Mononuclear cell (primary cell): Measurements from ENCODE around the gene GRIP1. TPM values are rescaled to one million over a fixed set of nuclear protein-coding genes. Genes with fewer than 3 reads are reported as not detected.

ENCODE experiments used
- H3K27me3 ChIP-seq: 2 replicates; pipeline ENCODE4 v1.6.0; 2011; ENCODE audit warnings: low read length, control low read depth; ENCODE audit not compliant: insufficient read depth
- H3K4me1 ChIP-seq: 2 replicates; pipeline ENCODE4 v1.5.1; 2011; ENCODE audit warnings: mild to moderate bottlenecking, low read length, control low read depth; ENCODE audit not compliant: insufficient read depth
- H3K4me3 ChIP-seq: 2 replicates; pipeline ENCODE4 v1.5.1; 2011; ENCODE audit warnings: mild to moderate bottlenecking, low read length, moderate library complexity
- H3K9me3 ChIP-seq: 2 replicates; pipeline ENCODE4 v1.5.1; 2011; ENCODE audit warnings: low read depth, mild to moderate bottlenecking, control low read depth, low read length
- total RNA-seq: library from RNA; depleted of rRNA; stranded (reverse); fragments of >200 nt; gene quantifications from one replicate; pipeline ENCODE4 v1.2.3, GENCODE V29; 2012

The GRIP1 gene
- total RNA-seq, 1 donor = 0.94 TPM

DNA sequence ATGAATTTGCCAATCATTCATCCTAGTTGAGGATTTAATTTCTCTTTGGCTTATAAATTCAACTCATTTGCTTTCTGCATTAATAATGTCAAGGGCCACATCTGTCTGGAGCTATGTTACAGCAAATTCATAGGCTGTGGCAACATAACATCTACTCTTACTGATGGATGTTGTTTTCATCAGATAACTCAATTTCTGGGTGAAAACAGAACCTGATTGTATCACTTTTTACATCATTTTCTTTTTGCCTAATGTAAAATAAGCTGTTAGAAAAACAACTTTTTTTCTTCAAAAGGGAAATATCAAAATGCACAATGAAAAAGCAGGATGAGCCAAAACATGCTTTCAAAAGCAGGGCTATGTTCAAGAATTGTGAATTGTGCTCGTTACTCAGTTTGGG, 303.3 kb downstream of the GRIP1 start:
- no peak overlapping the region for H3K4me3 ChIP-seq
- H3K9me3 ChIP-seq = no peaks in the 10 kb centered on the region
- no peaks in the 10 kb centered on the region for H3K27me3 ChIP-seq
- peaks cover 18% of the 10 kb centered on the region for H3K4me1 ChIP-seq

DNA sequence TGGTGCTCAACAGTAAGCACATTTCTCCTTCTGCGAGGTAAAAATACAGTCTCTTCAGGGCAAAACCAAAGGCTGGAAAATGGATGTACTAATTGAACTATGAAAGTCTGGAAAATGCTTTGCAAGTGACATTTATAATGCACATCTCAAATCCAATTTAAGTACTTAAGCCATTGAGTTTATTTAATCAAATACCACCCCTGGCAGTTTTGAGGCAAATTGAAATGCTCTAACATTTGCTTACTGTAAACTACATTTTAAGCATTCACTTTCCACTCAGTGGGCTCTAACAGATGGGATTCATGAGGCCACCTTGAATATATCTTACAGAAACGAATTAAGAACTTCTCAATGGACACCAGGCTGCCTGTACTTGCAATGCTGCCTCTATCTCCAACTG, 306.9 kb downstream of the GRIP1 start:
- Histone ChIP-seq H3K4me1 (no peaks in the 10 kb centered on the region), H3K4me3 (no peak overlapping the region), H3K27me3 (no peaks in the 10 kb centered on the region), H3K9me3 (no peaks in the 10 kb centered on the region)

DNA sequence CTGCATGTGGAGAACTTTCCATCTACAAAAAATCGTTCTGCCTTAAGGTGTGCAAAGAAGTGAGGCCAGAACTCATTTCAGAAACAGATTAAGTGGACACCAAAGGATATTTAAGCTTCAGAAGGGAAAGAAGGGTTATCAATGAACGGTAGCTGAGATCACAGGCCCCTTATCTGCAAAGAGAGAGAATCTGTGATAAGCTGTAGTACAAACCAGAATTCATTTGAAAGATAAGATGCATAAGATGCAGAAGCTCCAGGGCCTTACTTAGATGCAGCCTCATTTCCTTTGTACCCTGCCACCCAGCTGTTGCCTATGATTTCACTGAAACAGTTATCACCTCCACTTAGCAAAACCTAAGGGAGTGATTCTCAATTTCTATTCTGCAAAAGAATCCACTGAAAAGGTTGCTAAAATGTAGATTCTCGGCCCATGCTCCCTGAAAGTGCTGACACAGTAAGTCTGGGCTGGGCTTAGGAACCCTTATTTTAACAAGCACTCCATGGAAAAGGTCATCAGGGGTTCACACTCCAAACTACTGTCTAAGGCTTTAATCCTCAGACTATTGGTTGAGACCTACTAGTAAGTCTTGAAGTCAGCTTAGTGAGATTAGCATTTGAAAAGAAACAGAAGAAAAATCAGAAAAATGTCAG, 311.7 kb downstream of the GRIP1 start:
- H3K4me3 ChIP-seq = no peak overlapping the region
- H3K4me1 ChIP-seq = peaks cover 16% of the 10 kb centered on the region
- no peaks in the 10 kb centered on the region for H3K9me3 ChIP-seq
- H3K27me3 ChIP-seq = no peaks in the 10 kb centered on the region

DNA sequence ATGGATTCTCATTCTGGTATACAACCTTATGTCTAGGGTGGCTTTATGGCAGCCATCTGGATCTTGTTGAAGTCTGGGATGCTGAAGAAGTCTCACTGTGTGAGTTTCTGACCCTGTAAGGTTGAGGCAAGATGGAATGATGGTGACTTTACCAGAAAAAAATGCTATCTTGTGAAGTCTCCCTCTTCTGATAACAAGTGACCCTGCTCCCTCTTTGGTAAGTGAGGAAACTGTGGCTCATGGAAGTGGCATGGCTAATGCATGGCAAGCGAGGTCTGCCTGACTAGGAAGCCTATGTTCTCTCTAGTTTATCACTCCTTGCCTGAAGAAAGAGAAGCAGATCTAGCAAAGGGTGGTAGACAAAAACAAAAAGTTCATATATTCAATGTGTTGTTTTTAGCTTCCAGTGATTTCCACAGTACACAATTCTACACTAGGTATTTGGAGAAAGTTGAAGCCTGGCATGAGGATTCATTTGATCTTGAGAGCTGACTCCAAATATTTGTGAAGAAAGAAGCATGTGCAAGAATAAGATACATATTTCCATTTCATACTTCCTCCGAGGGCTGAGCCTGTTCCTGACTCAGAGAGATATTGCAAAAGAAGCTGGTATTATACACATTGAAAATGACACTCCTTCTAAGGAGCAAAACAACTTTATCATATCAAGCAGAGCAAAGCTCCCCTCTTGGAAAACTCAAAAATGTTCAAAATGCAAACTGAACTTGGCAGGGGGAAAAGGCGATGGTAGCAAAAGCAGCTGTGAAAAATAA, 313.0 kb downstream of the GRIP1 start:
- peaks cover 16% of the 10 kb centered on the region for H3K4me1 ChIP-seq
- no peak overlapping the region for H3K4me3 ChIP-seq

GRCh38 chr12:66361703-66362102, 317.2 kb downstream of the GRIP1 start:
- Histone ChIP-seq H3K4me1 (peaks cover 14% of the 10 kb centered on the region), H3K4me3 (no peak overlapping the region), H3K9me3 (no peaks in the 10 kb centered on the region), H3K27me3 (no peaks in the 10 kb centered on the region)

More for the DNA sequence above, 313.0 kb downstream of the GRIP1 start:
- no peaks in the 10 kb centered on the region for H3K9me3 ChIP-seq
- no peaks in the 10 kb centered on the region for H3K27me3 ChIP-seq

DNA sequence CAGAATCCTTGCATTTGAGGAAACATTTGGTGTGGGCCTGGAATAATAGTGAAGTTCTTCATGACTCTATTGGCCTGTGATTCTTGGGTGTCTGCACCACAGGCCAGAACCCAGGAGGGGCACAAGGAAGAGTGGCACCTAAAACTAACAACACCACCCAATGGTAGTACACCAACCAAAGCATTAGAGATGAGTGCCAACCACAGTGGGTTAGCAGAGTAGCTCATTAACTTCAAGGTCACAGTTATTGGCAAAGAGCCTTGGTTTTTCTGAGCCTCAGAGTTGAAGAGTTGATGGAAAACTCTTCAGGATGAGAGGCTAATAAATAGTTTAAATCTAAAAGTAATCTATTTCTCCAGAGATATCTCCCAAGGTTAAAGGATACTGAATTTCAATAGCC, 319.6 kb downstream of the GRIP1 start:
- Histone ChIP-seq H3K9me3 (no peaks in the 10 kb centered on the region), H3K27me3 (no peaks in the 10 kb centered on the region), H3K4me1 (no peaks in the 10 kb centered on the region), H3K4me3 (no peak overlapping the region)

GRCh38 chr12:66354291-66354690, 324.6 kb downstream of the GRIP1 start:
- Histone ChIP-seq H3K9me3 (no peaks in the 10 kb centered on the region), H3K4me1 (no peaks in the 10 kb centered on the region), H3K27me3 (no peaks in the 10 kb centered on the region), H3K4me3 (no peak overlapping the region)

- H3K27me3 ChIP-seq = no peaks in the 10 kb centered on the region
Measured at GRCh38 chr12:66352899-66353298, 326.0 kb downstream of the GRIP1 start.

GRCh38 chr12:66352197-66352596, 326.7 kb downstream of the GRIP1 start:
- Histone ChIP-seq H3K9me3 (no peaks in the 10 kb centered on the region), H3K27me3 (no peaks in the 10 kb centered on the region)

More at GRCh38 chr12:66352899-66353298, 326.0 kb downstream of the GRIP1 start:
- H3K4me1 ChIP-seq = no peaks in the 10 kb centered on the region
- H3K9me3 ChIP-seq = no peaks in the 10 kb centered on the region
- no peak overlapping the region for H3K4me3 ChIP-seq

DNA sequence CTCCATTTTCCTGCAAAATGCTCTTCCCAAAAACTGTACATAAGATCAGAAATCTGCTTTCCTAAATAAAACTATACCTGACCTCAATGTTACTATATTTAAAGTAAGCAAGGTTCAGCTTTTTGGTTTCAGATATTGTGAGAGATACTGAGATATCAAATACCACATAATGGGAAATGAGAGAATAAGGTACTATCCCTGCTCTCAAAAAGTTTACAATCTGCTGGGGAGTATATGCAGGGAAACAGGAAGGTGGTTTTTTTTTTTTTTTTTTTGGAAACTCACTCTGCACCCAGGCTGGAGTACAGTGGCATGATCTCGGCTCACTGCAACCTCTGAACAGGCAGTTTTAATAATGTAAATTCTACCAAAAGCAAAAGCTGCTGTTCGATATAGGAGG, 327.6 kb downstream of the GRIP1 start:
- Histone ChIP-seq H3K4me1 (no peaks in the 10 kb centered on the region), H3K9me3 (no peaks in the 10 kb centered on the region), H3K27me3 (no peaks in the 10 kb centered on the region)

More at GRCh38 chr12:66352197-66352596, 326.7 kb downstream of the GRIP1 start:
- H3K4me3 ChIP-seq = no peak overlapping the region
- no peaks in the 10 kb centered on the region for H3K4me1 ChIP-seq

GRCh38 chr12:66345956-66346355, 332.9 kb downstream of the GRIP1 start:
- no peaks in the 10 kb centered on the region for H3K27me3 ChIP-seq
- H3K9me3 ChIP-seq = no peaks in the 10 kb centered on the region
- H3K4me1 ChIP-seq = no peaks in the 10 kb centered on the region
- no peak overlapping the region for H3K4me3 ChIP-seq

More for the DNA sequence above, 327.6 kb downstream of the GRIP1 start:
- H3K4me3 ChIP-seq = no peak overlapping the region

DNA sequence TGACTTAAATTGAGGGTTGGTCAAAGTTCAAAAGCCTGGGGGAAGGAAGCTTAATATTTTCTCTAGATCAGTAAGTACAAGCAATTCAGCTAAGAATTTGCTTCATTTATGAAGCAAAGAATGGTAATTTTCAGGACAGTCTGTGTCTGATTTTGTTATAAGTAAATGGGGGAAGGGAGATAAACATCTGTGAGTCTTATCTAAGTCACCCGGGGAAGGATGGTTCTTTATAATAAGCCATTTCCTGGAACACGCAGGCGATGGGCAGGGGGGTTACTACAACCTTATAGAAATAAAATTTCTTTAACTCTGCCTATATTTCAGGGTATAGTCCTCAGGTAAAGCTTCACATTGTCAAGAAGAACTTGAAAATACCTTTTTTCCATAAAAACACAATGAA, 333.7 kb downstream of the GRIP1 start:
- H3K4me1 ChIP-seq = no peaks in the 10 kb centered on the region
- no peaks in the 10 kb centered on the region for H3K27me3 ChIP-seq
- H3K4me3 ChIP-seq = no peak overlapping the region
- no peaks in the 10 kb centered on the region for H3K9me3 ChIP-seq

- Histone ChIP-seq H3K4me3 (no peak overlapping the region), H3K27me3 (no peaks in the 10 kb centered on the region), H3K9me3 (no peaks in the 10 kb centered on the region), H3K4me1 (no peaks in the 10 kb centered on the region)
Measured at GRCh38 chr12:66341126-66341525, 337.8 kb downstream of the GRIP1 start.

DNA sequence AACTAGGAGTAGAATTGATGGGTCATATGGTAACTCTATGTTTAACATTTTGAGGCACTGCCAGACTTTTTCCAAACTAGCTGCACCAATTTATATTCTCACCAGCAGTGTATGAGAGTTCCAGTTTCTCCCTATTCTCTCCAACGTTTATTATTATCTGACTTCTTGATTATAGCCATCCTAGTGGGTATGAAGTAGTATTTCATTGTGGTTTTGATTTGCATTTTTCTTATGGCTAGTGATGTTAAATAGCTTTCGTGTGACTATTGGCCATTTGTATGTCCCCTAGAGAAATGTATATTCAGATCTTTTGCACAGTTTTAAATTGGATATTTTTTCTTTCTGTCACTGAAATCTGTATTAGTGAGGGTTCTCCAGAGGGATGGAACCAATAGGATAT, 338.7 kb downstream of the GRIP1 start:
- Histone ChIP-seq H3K27me3 (no peaks in the 10 kb centered on the region), H3K9me3 (no peaks in the 10 kb centered on the region), H3K4me3 (no peak overlapping the region), H3K4me1 (no peaks in the 10 kb centered on the region)

DNA sequence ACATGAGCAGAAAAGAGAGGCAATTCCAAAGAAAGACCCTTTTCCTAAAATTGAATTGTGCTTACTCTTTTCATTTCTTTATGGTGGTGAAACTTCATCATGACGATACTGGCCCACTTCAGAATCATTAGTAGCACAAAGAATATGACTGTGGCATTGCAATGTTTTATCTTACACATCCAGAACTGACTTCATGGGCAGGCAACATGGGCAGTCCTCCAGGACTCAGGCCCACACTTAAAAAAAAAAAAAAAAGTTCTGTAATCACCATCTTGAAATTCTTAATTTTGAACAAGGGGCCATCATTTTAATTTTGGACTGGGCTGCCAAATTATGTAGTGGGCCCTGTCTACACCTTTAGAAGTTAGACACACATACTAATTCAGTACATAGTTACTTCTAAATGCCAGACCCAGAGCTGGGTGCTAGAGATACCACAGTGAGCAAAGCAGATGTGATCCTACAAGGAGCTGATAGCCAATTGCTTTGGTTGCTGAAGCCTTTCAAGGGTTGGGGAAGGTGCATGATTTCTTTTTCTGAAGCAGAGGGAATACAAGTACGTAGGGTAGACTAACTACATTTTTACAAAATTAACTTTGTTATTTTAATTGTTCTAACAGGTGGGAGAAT, 341.4 kb downstream of the GRIP1 start:
- no peaks in the 10 kb centered on the region for H3K9me3 ChIP-seq
- H3K4me3 ChIP-seq = no peak overlapping the region
- H3K27me3 ChIP-seq = no peaks in the 10 kb centered on the region
- H3K4me1 ChIP-seq = no peaks in the 10 kb centered on the region
